Mesenteric fat pad (tissue), 1 donor: ENCODE data around the gene CALM3. TPM values are rescaled to one million over a fixed set of nuclear protein-coding genes. Genes with fewer than 3 reads are reported as not detected.
A peak's percentile ranks its signal among the peaks of the same experiment; 100 is the strongest.

Experiments
- DNase-seq: peaks from one replicate; pipeline ENCODE4 v3.0.0-alpha.2; 2020; ENCODE audit warnings: low spot score
- total RNA-seq: library from RNA; stranded (reverse); fragmentation: NEBNext Ultra II Directional; extraction: Animal tissue kit (Norgen Biotek cat#: 25700); gene quantifications from one replicate; pipeline ENCODE4 v1.2.1, GENCODE V29; 2021
- donor health status: DM: yes; HTN: yes; CAD: no.

Gene CALM3
- total RNA-seq, 1 donor from 2014 or later = 125 TPM

GRCh38 chr19:46599716-46600373, 1.3 kb upstream of the CALM3 start:
- no peak for DNase-seq

GRCh38 chr19:46600384-46601317, 479 bp upstream of the CALM3 start:
- DNase-seq = peak; percentile 98

- DNase-seq = peak; percentile 80
These were observed 1.5 kb downstream of the CALM3 start for GRCh38 chr19:46602392-46603194.

GRCh38 chr19:46603195-46603637, 2.1 kb downstream of the CALM3 start:
- peak; percentile 49 for DNase-seq

GRCh38 chr19:46603752-46604231, 2.7 kb downstream of the CALM3 start:
- DNase-seq = peak; percentile 82

GRCh38 chr19:46604781-46605355, 3.7 kb downstream of the CALM3 start:
- DNase-seq = peak; percentile 69

- DNase-seq = peak; percentile 82
These were observed 4.3 kb downstream of the CALM3 start for GRCh38 chr19:46605356-46605821.

- DNase-seq = peak; percentile 83
These were observed 4.9 kb downstream of the CALM3 start for GRCh38 chr19:46606019-46606418.

GRCh38 chr19:46606681-46607447, 5.7 kb downstream of the CALM3 start:
- peak; percentile 67 for DNase-seq

GRCh38 chr19:46607448-46607841, 6.3 kb downstream of the CALM3 start:
- DNase-seq = peak; percentile 83

GRCh38 chr19:46608178-46608577, 7.0 kb downstream of the CALM3 start:
- no peak for DNase-seq

GRCh38 chr19:46608581-46609345, 7.6 kb downstream of the CALM3 start:
- peak; percentile 76 for DNase-seq

- peak; percentile 83 for DNase-seq
These were observed 8.6 kb downstream of the CALM3 start for GRCh38 chr19:46609511-46610412.

GRCh38 chr19:46610413-46610775, 9.3 kb downstream of the CALM3 start:
- DNase-seq = no peak

GRCh38 chr19:46610851-46611770, 10.0 kb downstream of the CALM3 start:
- peak; percentile 76 for DNase-seq

GRCh38 chr19:46611776-46612175, 10.6 kb downstream of the CALM3 start:
- peak; percentile 81 for DNase-seq

- DNase-seq = no peak
These were observed 12.4 kb downstream of the CALM3 start for GRCh38 chr19:46613525-46613924.
